GM18502 (cell line): ENCODE data around the gene DDX41.

Source experiments
- ATAC-seq: cut with Tn5 transposase; IDR thresholded peaks from one replicate; pipeline ENCODE4 v1.9.1; 2021; ENCODE audit warnings: mild to moderate bottlenecking; ENCODE audit not compliant: unreplicated experiment, poor library complexity

The DDX41 gene

DNA sequence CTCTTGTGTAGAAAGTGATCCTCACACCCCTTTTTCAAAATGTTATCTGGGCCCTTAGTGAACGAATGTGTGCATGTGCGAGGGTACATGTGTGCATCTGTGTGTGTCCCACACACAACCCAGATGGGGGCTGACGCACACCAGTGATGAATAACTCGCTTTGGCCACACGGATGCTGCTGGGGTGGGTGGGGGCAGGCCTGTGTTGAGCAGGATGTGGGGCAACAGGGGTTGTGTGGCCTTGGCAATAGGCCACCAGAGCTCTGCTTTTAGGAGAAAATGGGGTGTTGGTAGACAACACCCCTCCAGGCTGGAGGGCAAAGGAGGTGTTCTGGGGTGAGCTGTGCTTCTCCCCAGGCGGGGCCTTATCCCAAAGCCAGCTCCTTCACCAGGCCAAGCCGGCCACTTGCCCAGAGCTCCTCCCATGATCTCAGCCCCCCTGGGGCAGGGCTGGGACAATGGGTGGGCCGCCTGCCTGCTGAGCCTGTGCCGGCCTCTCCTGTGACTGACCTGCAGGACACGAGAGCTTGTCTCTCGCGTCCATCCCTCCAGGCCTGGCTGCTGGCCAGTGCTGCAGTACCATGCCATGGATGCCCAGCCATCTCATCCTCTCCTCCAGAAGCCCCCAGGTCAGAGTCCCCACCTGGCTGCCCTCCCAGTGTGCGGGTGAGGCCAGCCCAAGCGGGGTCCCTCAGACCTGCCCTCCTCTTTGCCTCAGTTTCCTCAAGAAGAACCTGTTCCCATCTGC is 45.0 kb downstream of the DDX41 start:
- ATAC-seq = no peak

DNA sequence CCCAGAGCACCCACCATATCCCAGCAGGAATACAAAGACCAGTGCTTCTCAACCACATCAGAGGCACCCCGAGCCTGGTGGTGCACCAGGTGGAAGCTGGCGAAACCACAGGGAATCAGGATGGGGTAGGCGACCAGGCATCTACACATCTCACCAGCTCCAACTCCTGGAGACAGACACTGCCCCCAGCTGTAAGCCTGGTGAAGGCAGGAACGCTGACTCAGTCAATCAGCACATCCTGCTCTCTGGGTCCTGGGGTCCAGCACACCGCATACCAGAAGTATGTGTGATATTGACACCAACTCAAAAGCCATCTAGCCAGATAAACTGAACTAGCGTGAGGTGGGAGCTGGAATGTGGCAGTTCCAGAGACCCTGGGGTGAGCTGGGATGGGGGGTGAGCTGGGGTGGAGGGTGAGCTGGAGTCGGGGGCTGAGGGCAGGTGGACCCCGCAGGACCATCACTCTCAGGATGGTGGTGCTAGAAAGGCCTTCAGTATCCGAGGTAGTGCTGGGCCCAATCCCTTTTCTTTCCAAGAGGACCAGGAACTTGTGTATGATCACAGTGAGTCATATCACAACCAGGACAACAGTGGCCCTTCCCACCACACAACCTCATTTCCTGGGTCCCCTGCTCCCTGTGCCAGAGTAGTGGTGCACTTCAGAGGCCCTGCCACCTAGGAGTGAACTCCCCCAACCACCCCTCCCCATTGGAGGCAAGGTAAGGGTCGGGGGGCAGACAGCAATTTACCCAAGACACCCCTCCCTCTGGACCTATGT is 45.8 kb downstream of the DDX41 start:
- no peak for ATAC-seq

DNA sequence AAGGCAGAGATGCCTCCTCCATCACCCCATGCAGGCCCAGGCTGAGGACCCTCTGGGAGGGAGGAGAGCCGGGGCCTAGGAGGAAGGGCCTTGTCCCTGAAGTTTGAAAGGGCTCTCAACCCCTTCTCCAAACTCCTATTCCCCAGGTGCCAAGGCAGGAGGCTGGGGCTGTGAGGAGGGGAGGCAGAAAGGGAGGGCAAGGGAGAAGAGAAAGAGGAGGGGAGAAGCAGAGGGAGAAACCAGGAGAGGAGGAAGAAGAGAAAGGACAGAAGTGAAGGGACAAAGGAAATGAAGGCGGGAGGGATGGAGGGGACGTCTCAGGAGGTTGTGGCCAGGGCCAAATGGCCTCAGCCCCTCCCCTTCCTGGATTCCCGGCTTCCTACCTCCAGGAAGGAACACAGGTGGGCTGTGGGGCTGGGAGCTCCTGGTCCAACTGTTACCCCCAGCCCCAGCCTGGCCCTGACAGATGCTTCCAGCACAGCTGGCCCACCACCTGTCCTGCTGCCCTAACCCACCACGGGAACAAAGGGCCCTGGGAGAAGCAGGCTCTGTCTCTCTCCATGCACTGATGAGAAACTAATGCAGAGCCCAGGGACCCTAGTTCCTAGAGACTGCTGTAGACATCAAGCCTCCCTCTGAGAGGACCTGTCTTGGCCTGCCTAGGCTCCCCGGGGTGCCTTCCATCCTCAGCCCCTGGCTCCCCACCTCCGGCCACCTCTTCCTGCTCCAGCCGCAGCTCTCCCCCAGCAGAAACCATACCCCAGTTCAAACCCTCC is 46.8 kb downstream of the DDX41 start:
- ATAC-seq = no peak

DNA sequence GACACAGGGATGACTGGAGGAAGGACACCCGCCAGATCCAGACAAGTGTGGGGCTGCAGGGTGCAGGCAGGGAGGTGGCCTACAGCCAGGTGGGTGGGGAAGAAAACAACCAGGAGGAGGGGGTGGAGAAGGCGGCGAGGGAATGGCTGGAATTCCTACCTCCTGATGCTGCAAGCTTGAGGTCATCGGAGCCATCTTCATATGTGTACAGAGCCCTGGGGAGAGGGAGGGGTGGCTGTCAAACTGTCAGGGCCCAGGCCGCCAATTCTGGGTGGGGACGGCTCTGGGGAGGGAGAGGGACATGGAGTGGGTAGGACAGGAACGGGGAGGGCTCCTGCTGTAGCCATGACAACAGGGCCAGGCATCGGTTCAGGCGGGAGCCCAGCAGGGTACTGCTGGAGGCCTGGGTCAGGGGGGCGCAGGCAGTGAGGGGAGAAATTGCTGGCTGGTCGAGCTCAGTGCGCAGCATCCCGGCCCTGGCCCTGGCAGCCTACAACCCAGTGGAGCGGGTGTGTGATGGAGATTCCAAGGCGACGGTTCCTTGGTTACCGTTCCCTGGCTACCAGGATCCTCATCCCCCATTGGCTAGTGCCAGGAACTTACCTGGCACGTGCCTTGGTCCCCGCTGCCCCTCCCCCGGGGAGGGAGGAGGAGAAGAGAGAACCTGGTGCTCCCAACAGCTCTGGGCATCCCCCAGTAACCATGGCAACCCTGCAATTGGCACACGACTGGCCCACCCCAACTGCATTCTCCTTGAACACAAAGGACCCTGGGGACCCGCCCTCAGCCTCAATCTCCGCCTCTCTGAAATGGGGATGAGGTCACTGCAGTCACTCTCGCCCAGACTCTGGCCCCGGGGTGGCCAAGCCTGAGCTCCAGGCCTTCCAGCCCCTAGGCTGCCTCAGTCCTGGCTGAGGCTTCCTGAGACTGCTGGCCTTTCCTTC is 47.8 kb downstream of the DDX41 start:
- ATAC-seq = no peak

DNA sequence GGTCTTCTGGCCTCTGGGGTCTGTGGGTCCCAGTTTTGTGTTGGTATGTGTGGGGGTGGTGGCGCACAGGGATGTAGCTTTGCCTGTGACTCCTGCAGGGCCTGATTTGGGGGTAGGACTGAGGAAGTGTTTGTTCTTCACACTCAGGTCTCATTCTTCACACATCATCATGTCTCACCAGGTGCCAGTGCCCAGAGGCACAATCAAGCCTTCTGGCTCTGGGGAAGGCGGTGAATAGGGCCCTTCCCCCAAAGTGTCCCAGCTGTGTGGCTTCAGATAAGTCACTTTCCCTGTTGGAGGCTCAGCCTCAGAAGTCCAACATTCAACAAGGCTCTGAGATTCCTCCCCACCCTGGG is 48.5 kb downstream of the DDX41 start:
- no peak for ATAC-seq

DNA sequence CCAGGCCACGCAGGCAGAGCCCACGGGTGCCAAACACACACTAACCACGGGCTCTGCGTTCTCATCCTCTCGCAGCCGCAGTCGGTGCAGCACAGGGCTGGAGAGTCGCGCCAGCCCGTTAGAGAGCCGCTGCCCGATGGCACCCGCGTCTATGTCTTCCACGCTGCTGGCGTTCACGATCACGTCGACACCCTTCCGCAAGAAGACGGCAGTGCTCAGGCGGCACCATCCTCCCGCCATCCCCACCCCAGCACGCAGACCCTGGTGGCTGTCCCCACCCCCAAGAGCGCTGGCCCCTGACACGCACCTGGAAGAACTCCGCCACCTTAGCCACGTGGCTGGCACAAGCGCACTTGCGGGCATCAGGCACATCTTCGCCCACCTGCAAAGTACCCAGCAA is 49.3 kb downstream of the DDX41 start:
- ATAC-seq = no peak

DNA sequence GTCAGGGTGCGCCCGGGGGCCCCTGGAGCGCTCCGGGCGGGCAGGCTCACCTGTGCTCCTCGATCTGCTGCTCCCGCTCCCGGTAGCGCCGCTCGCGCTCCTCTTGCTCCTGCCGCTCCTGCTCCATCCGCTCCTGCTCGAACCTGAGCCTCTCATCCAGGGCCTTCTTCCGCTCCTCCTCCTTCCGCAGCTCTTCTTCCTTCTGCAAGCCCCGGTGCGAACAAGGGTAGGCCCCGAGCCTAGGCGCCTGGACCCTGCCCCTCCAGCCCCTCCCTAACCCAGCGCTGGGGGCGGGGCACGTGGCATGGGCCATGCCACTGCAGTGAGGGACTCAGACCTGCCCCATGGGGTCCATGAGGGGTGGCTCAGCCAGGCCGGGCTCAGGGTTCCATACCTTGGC is 49.9 kb downstream of the DDX41 start:
- ATAC-seq = no peak

DNA sequence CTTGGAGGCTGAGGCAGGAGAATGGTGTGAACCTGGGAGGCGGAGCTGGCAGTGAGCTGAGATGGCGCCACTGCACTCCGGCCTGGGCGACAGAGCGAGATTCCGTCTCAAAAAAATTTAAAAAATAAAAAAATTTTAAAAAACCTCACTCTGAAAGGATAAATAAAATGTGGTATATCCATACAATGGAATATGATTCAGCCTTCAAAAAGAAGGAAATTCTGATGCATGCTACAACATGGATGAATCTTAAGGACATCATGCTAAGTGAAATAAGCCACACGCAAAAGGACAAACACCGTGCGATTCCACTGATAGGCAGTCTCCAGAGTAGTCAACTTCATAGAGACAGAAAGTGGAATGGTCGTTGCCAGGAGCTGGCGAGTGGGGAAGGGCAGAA is 51.7 kb downstream of the DDX41 start:
- ATAC-seq = no peak

DNA sequence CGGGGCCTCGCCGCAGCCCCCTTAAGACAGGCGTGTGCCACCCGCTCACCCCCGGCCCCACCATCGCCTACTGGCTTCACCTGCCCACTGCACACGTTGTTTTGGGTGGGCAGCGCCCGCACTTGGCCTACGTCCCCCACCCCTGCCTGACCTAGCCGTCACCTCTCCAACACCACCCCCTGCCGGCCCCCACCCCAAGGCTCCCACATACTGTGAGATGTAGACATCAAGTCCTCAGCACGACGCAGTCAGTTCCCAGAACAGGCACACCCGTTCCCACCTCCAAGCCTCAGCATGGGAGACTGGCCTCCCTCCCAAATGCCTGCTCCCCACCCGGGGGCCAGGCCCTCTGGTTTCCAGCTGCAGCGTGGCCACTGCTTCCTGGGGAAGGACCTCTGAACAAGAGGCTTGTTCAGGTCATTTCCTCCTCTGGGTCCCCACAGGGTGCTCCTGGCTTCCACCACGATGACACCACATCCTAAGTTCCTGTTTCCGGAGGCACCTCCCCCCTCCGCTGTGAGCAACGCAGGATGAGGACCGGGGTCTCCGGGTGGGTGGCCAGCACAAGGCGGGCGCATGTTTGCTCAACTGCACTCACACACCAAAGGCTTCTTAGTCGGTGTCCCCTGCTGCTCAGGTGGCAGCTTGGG is 54.6 kb downstream of the DDX41 start:
- no peak for ATAC-seq
